ENCODE data around the gene DMXL1.

DMXL1 gene

DNA sequence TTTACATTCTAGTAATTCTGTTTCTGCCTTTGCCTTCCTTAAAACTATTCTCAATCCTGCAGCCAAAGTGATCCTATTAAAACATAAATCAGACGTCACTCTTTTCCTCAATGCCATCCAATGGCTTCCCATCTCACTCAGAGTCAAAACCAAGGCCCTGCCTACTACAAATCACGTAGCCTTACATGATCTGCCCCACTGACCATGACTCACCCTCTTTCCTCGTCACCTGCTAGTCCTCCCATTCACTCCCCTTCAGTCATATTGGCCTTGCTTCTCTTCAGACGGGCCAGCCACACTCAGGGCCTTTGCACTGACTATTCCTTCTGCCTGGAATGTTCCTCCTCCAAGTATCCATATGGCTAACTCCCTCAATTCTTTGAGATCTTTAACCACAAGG lies 39.0 kb upstream of the DMXL1 start:
- no peak overlapping the region for H3K4me3 ChIP-seq (ENCODE audit: low read length)
- DNase-seq (ENCODE audit: low read depth), result peak; percentile 57
- TF ChIP-seq CTCF (IDR thresholded peaks at IDR 0.05; ENCODE audit: insufficient read depth, low read depth, low read length, missing control alignments), result no peak

DNA sequence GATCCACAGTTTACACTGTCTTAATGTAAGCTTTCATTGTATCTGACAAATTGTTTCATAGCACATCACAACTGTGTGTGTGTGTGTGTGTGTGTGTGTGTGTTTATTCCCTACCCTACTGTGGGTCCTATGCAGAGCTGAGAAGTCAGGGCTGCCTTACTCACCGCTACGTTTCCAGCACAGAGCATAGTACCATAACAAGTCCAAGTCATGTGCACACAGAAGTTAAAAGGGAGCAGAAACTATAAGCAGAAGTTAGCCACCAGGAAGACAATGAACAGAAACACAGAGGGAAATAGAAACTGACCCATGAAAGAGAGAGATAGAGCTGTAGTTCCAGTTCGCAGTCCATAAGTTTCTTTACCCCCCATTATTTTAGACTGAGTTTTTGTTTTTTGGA lies 38.2 kb upstream of the DMXL1 start:
- TF ChIP-seq CTCF (IDR thresholded peaks at IDR 0.05; ENCODE audit: insufficient read depth, low read depth, low read length, missing control alignments), result no peak
- DNase-seq (ENCODE audit: low read depth), result no peak
- H3K4me3 ChIP-seq (ENCODE audit: low read length), result no peak overlapping the region

DNA sequence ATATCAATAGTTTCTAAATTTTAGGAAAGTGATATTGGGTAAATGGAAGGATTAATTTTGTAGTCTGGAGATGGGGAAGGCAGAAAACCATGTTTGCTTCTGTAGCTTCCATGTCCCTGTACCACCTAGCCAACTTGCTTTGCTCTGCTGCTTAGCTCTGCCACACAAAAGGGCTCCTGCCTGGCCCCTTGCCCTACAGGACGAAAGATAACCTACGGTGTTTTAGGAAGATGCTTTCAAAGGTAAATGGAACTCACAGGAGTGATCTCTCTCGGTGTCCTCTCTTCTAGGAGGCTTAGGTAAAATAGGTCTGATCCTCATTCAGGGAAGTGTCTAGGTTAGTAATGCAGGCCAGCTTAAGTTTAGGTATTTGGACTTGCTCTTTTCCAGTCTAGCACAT lies 37.8 kb upstream of the DMXL1 start:
- DNase-seq (ENCODE audit: low read depth), result no peak
- H3K4me3 ChIP-seq (ENCODE audit: low read length), result no peak overlapping the region
- no peak for TF ChIP-seq CTCF (IDR thresholded peaks at IDR 0.05; ENCODE audit: insufficient read depth, low read depth, low read length, missing control alignments)

GRCh38 chr5:119036101-119036762 lies 34.7 kb upstream of the DMXL1 start:
- no peak overlapping the region for H3K4me3 ChIP-seq (ENCODE audit: low read length)
- DNase-seq (ENCODE audit: low read depth), result peak; percentile 87
- TF ChIP-seq CTCF (IDR thresholded peaks at IDR 0.05; ENCODE audit: insufficient read depth, low read depth, low read length, missing control alignments), result no peak

GRCh38 chr5:119037496-119038215 lies 33.2 kb upstream of the DMXL1 start:
- no peak for TF ChIP-seq CTCF (IDR thresholded peaks at IDR 0.05; ENCODE audit: insufficient read depth, low read depth, low read length, missing control alignments)
- no peak overlapping the region for H3K4me3 ChIP-seq (ENCODE audit: low read length)
- DNase-seq (ENCODE audit: low read depth), result no peak

- H3K4me3 ChIP-seq (ENCODE audit: low read length), result no peak overlapping the region
- TF ChIP-seq CTCF (IDR thresholded peaks at IDR 0.05; ENCODE audit: insufficient read depth, low read depth, low read length, missing control alignments), result no peak
- DNase-seq (ENCODE audit: low read depth), result no peak
These were observed 22.6 kb upstream of the DMXL1 start for GRCh38 chr5:119048246-119048645.
